HG02678 (cell line): Measurements from ENCODE around the gene GP5.

Experiments
- ATAC-seq: cut with Tn5 transposase; IDR thresholded peaks from one replicate; pipeline ENCODE4 v1.9.1; 2021; ENCODE audit warnings: mild to moderate bottlenecking, moderate library complexity; ENCODE audit not compliant: unreplicated experiment

The GP5 gene

DNA sequence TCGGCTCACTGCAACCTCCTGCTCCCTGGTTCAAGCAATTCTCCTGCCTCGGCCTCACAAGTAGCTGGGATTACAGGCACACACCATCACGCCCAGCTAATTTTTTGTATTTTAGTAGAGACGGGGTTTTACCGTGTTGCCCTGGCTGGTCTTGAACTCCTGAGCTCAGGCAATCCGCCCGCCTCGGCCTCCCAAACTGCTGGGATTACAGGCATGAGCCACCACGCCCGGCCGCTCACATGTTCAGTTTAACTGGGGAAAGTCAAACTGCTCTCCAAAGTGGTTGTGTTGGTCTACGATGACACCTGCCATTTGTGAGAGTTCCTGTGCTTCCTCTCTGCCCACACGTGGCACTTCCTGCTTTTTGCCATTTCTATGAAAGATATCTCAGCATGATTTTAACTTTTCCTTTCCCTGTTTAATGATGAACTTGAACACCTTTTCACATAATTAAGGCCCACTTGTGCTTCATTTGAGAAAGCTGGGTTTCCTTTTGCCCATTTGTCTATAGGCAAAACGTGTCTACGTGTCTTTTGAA, 877 bp upstream of the GP5 start:
- ATAC-seq = no peak

DNA sequence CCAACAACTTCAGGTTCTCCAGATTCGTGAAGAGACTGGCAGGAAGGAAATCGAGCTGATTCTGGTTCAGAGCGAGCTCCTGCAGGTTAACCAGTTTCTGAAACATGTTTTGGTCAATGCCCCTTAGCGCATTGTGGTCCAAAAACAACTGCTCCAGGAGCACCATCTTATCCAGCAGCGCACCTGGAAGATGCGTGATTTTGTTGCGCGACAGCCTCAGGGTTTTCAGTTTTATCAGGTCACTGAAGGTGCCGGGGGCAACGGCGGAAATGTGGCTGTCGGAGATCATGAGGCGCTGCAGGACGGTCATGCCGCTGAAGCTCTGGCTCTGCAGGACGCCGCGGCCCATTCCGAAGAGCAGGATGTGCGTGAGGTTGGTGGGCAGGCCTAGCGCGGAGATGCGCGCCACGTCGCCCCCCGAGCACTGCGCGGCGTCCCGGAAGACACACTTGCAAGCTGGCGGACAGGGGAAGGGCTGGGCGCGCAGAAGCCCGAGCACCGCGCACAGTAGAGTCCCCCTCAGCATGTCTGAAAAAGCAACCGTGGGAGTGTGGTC, 1.2 kb downstream of the GP5 start:
- ATAC-seq = no peak

DNA sequence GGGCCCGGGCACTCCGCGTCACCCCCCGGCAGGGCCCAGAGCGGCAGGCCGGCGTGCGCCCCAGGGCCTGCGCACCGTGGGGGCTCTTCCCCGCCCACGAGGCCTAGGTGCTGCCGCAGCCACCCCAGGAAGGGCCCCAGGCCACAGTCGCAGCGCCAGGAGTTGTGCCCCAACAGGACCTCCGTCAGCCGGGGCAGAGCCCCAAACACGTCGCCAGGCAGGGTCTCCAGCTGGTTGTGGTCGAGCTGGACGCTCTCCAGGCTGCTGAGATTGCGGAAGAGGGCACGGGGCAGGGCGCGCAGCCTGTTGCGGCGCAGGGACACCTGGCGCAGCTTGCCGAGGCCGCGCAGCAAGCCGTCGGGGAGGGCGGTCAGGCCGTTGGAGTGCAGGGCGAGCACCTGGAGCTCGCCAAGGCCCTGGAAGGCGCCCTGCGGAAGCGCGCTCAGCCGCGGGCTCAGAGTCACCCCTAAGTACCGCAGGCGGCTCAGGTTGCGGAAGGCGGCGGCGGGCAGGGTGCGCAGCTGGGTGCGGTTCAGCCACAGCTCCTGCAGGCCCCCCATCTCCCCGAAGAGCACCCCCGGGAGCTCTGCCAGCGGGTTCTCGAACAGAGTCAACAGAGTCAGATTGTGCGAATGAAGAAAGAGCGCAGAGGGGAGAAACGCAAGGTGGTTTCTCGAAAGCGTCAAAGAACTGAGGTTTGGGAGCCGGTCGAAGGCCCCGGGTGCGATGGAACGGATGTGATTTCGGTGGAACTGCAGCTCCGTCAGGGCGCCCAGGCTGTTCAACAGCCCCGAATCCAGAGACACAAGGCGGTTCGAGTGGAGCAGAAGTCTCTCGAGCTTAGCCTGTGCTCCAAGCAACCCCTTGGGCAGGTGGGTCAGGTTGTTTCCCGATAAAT, 2.0 kb downstream of the GP5 start:
- peak; percentile 53 for ATAC-seq

DNA sequence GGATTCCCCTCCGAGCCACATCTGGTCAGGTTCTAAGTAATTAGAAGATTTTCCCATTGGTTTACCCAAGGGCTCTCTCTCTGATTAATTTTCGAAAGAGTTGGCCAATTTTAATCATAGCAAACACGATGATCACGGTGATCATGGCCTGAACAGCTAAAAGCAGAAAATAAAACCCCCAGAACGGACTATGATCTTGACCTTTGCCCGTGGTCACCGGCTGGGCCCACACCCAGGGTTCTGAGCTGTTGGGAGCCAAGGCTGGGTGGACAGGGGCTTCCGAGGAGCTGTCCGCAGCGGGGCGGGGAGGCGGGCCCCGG, 2.6 kb downstream of the GP5 start:
- peak; percentile 15 for ATAC-seq

DNA sequence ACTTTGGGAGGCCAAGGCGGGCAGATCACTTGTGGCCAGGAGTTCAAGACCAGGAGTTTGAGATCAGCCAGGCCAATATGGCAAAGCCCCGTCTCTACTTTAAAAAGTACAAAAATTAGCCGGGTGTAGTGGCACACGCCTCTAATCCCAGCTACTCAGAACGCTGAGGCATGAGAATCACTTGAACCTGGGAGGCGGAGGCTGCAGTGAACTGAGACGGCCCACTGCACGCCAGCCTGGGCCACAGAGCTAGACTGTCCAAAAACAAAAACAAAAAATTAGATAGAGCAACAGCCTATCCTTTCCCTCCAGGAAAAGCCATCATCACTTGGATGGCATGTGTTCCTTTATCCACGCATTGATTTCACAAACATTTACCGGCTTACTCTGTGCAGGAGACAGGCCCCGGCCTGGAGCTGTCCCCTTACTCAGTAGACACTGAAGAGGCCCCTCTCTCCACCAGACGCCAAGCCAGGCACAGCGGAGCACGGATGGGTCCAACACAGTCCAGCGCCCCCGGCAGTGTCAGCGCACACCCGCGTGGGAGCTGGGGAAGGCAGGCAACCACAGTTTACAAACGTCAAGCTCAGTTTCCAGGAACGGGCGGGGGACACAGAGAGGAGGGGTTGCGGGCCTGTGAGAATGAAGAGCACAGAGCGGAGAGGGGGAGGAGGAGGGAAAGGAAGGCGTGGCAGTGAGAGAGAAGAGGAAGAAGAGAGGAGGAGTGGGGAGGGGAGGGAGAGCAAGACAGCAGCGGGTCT, 3.1 kb downstream of the GP5 start:
- no peak for ATAC-seq

DNA sequence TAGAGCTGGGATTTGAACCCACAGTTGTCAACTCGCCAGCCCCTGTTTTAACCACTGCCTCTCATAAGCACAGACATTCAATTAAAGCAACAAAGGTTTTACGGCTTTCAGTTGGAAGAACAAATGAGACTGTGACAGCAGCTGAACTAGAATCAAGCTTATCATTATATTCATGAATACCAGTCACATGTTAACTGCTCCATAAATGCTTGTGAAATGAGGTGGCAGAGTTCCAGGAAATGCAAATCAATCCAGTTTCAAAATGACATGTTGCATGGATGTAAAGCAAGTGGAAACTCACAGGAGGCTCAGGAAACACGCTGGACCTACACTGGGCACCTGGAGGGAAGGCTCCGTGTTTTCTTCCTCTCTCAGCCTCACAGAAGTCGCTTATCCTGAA, 3.9 kb downstream of the GP5 start:
- ATAC-seq = no peak

DNA sequence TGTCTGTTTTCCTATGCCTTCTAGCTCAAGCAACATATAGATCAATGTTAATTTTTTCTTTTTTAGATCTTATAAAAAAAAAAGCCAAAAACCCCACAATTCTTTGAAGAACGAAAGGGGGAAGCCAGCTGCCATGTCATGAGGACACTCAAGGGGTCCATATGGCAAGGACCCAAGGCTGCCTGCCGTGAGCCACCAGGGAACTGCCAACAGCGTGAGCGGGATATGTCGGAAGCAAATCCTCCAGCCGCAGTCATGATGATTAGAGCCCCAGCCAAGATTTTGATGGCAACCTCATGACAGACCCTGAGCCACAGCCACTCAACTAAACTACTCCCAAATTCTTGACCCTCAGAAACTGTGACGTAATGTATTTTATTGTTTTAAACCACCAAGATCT, 6.5 kb downstream of the GP5 start:
- ATAC-seq = no peak

DNA sequence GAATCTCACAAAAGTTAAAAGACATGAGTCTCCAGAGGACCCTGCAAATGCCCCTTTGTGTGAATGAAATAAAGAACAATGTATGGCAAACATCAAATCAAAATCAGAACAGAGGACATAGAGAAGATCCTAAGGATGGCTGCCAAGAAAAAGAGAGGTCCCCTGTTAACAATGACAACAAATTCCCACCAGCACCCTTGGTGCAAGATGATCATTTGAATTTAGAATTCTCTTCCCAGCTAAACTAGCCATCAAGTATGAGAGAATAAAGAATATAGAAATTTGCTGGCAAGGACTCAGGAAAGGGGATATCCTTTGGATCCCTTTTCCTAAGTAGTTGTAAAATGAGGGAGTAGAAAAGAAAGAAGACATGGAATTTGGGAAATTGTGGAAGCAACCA, 8.2 kb downstream of the GP5 start:
- ATAC-seq = no peak

DNA sequence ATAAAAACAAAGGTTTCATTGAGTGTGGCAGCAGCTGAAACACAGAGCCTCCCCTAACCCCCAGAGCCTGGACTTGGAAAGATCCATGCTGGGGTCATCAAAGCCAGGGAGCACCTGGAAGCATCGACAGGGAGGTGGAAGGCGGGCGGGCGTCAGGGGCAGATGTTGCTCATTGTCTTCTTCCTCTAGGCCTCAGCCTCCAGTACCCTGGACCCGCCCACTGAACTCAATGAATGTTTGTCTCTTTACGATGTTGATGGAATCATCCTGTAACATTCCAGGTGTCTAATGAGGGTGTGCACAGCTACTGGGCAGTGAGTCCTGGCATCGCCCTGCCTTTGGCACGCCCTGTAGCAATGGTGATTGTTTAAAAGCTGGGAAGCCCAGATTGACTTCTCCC, 9.8 kb downstream of the GP5 start:
- ATAC-seq = no peak

DNA sequence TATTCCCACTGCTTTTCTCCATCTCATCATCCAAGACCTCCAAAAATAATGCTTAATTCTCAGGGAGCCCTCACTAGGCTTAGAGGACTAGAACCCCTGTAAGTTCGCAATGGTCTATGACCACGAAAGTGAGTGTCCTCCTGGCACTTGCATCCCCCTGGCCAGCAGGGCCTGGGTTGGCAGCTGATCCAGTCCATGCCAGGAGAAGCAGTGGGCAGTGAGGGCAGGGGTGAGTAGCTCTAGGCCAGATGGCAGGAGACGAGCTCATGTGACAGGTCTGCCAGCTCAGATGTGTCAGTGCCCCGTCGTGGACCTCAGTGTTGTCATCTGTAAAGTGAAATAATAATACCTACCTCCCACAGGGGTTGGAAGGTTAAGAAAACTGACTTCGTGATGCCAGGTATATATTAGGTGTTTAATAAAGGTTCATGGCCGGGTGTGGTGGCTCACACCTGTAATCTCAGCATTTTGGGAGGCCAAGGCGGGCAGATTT, 11.1 kb downstream of the GP5 start:
- no peak for ATAC-seq

DNA sequence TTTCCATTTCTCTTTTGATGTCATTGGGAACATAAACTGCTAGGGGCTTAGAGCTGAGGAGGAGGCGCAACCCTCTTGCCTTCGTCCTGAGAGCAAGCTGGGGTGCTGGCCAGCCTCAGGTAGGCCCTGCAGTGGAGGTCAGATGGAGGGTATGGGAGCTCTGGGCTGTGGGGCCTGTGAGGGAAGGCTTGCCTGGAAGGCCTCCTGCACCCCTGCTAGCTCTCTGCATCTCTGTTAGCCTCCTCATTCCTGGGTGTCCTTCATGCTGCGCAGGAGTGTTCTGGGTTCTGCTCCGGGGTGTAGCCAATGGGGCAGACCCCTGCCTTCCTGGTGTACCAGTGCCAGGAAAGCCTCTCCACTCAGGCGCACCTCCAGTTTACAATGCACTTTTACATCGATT, 11.8 kb downstream of the GP5 start:
- ATAC-seq = no peak

DNA sequence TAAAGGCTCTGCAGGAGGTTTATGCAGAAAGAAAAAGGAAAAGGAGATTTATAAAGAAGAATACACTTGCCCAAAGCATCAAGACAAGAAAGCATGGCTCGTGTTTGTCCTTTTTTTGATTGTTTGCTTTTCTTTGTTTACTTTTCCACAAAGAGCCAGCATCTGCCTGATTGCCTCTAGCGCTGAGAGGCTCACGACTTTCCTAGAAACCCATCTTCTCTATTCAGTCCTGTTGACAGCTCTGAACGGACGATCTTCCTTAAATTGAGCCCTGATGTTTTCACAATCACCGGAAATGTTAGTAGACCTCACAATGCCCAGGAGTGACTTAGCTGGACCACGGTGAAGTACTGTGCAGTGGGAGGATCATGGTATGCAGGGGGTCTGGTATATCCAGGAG, 12.4 kb downstream of the GP5 start:
- ATAC-seq = no peak

DNA sequence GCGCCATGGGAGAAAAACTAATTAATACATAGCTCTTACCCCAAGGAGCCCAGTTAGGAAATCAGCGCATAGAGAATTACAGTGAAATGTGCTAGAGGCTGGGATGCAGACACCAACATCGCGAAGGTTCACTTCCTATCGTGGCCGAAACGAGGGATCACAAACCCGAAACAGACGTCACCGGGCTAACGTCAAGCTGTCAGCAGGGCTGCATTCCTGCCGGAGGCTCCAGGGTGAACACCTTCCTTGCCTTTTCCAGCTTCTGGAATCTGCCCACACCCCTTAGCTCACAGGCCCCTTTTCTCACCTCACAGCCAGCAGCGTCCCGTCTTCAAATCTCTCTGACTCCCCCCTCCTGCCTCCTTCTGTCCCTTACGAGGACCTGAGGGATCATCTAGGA, 13.0 kb downstream of the GP5 start:
- ATAC-seq = no peak

DNA sequence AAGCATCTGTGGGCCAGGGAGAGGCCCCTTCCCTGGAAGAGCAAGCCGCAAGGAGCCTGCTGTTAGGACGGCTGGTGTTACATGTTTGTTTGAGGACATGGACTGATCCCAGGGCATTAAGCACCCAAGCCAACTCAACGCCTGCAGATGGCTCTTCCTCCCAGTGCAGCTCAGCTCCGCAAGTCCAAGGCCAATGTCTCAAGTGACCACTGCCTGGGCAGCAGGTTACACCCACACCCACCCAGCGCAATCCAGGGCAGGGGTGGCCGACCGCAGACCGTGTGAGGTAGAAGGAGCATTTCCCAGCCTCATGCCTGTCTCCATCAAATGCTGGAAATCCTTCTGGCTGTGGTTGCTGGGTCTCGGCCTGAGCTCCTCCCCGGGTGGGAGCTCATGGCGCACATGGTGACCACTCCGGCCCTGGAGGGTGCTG, 14.5 kb downstream of the GP5 start:
- no peak for ATAC-seq

DNA sequence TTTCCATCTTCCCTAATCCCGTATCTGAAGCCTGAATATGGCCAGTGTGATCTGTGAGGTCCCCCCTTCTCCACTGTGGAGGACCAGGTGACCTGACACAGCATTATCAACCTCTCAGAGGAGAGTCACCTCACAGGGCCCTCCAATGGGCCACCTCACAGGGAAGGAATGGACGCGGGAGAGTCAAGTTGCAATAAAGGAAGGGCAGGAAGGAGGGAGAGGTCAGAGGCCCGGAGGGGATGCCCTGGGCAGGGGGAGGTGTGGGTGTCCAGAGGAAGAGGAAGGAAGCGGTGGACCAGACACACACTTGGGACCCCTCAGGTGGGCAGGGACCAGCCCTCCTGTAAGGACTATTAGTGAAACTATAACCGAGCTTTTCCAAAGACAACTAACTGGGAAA, 14.9 kb downstream of the GP5 start:
- ATAC-seq = no peak

DNA sequence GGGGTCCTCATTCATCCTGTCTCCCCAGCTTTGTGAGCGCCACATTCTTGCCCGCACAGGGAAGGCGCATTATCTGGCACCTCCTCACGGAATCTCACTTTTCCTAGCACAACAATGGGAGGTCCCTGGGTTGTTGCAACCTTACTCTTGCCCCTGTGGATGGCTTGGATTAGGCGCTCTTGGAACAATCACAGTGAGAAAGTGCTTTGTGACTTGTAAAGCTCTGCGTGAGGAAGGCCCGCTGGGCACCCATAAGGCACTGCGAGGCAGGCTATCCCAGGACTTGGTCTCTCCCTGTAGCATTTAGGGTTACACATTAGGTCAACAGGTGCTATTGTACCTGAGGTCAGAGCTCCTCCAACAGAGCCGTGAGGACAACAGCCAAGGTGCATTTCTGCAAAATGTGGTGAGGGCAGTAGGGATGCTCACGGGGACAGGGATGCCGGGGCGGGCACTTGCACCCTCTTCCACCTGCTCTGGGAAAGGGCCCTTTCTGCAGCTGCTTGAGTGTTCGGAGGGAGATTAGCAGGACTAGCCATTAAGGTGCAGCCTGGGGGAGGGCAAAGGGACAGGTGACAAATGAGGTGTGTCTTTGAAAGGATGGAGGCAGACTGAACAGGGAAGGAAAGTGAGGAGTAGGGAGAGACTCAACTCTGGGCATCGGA, 15.7 kb downstream of the GP5 start:
- no peak for ATAC-seq

DNA sequence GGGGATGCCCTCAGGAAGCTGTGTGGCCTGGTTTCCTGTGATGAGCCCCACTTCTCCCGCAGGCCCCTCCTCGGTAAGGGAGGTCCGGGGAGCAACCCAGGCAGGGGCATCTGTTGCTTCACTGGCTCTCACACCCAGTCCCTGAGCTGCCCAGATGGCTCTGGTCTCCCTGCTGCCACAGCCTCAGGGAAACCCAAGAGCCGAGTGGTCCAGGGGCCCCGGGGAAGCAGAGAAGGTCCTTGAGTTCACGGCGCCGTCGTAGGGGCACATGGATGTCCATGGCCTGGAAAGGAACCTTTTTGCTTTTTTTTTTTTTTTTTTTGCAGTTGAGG, 16.2 kb downstream of the GP5 start:
- no peak for ATAC-seq

DNA sequence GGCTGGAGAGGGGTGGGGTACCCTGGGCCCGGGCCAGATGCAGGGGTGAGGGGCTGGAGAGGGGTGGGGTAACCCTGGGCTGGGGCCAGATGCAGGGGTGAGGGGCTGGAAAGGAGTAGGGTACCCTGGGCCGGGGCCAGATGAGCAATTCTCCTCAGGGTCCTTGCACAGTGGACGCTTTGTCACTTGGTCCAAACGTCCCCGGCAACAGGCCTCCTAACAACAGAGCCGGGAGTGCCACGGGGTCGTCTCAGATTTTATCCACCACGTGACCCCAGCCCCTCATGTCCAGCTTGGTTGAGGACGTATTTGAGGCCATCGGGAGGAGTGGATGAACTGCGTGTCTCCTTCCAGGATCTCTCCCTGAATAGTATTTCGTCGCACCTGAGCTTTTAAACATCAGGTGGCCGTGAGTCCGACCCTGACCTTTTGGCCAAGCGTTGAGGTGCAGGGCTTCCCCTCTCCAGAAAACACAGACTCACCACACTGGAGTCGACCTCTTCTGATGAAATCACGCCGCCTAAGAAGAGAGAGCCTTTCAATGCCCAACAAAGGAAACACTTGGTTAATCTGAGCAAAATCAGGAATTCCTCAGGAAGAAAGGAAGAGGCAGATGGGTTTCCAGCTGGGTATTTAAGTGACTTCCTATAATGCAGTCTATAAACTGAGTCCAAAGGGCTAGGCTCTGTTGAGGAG, 16.7 kb downstream of the GP5 start:
- no peak for ATAC-seq

DNA sequence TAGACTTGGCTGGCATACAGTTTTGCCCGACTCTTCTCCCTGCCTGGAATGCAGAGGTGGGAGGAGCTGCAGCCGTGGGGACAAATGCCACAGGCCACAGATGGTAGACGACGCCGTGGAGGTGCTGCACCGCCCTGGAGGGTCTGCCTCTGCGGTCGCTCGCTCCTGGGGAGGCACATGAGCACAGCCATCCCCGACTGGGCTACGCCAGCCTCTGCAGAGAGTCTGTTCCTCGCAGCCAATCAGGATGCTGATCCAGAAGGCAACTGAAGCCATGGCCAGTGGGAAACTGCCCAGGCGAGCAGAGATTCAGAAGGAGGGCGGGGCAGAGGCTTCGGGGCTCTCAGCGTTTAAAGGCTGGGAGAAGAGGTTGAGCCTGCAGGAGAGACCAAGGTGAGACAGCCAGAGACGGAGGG, 17.6 kb downstream of the GP5 start:
- no peak for ATAC-seq

DNA sequence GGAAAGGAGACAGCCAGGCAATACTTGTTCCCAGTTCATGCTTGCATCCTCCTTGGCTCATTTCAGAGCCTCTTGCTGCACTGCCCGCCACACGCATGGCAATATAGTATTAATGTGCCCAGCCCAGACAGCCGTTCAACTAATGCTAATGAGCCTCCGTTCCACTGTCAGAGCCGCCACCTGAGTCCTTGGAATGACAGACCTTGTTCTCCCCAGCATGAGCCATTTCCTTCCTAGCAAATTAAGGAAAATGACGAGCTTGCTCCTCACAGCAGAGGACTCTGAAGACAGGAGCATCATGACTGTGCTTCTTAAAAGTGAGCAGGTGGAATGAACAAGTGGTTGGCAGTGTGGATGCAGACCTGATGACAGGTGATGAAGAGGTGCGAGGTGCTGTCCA, 18.7 kb downstream of the GP5 start:
- no peak for ATAC-seq

DNA sequence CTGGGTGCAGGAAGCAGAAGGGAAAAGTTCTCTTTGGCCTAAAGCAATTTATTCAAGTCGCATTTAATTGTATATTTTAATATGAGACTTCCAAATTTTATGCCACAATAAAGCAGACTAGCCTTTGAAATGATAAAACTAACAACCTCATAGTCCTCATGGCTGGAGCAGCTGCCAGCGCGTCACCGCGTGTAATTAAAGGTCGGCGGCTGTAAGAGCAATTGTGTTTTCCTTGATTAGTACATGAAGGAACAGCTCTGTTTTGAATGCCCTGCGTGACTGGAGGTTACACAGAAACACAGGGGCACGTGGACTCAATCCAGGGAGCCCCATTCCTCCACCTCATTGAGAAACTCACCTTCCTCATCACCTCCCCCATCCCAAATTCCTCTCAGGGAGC, 19.4 kb downstream of the GP5 start:
- ATAC-seq = no peak
